NCI-H1105 treated with DMSO at 0.1 percent for 48 hours (cell line): ENCODE measurements around the gene CDAN1.
"Not testable (repeated sequence)": the region's sequence is repeated elsewhere in the genome, so short reads cannot be mapped to it uniquely, and the experiment has no call there.

Source experiments
- DNase-seq: peaks from one replicate; lab custom pipeline; 2025; lab: John Stamatoyannopoulos, UW

Gene CDAN1

GRCh38 chr15:42707068-42707467 lies 29.9 kb downstream of the CDAN1 start:
- DNase-seq: no peak

- DNase-seq: no peak
Measured at GRCh38 chr15:42705336-42705735, 31.6 kb downstream of the CDAN1 start.

- peak; percentile 49 for DNase-seq
Measured at GRCh38 chr15:42704492-42704926, 32.4 kb downstream of the CDAN1 start.

DNA sequence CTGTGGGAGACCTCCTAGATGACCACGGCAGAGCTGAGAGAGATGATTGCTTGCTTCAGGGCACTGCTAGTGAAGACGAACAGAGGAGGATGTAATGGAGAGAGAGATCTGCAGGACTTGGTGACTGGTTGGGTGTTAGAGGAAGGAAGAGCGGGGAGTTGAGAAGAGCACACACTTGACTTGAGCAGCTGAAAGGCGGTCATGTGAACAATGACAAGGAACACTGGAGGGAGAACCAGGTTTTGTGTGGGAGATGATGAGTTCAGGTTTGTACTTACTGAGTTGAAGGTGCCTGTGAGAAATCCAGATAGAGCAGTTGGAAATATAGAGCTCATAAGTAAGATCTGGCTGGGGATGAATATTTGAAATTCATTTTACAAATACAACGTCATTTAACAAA lies 40.3 kb downstream of the CDAN1 start:
- no peak for DNase-seq

- DNase-seq: no peak
Measured at GRCh38 chr15:42695527-42696071, 41.3 kb downstream of the CDAN1 start.

GRCh38 chr15:42694398-42694797 lies 42.5 kb downstream of the CDAN1 start:
- no peak for DNase-seq

- no peak for DNase-seq
Measured at GRCh38 chr15:42693942-42694341, 43.0 kb downstream of the CDAN1 start.

- no peak for DNase-seq
Measured at GRCh38 chr15:42693496-42693895, 43.4 kb downstream of the CDAN1 start.

DNA sequence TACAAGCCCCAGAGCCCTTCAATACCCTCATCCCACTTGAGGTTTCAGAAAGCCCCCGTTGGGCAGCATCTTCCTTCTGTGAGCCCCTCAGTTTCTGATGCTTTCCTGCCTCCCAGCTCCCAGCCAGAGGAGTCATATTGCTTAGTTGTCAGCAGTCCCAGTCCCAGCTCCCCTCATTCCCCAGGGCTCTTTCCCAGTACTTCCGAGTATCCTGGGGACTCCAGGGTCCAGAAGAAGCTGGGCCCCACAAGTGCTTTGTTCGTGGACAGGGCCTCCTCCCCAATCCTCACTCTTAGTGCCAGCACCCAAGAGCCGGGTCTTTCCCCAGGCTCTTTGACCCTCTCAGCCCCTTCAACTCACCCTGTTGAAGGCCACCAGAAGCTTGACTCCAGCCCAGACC lies 43.9 kb downstream of the CDAN1 start:
- DNase-seq: no peak

DNA sequence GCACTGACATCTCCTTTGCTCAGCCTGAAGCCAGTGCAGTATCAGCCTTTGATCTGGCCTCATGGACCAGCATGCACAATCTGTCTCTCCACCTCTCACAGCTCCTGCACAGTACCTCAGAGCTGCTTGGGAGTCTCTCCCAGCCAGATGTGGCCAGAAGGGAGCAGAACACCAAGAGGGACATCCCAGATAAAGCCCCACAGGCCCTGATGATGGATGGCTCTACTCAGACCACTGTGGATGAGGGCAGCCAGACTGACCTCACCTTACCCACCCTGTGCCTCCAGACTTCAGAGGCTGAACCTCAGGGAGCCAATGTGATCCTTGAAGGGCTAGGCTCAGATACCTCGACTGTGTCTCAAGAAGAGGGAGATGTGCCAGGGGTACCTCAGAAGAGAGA lies 44.4 kb downstream of the CDAN1 start:
- DNase-seq: no peak

DNA sequence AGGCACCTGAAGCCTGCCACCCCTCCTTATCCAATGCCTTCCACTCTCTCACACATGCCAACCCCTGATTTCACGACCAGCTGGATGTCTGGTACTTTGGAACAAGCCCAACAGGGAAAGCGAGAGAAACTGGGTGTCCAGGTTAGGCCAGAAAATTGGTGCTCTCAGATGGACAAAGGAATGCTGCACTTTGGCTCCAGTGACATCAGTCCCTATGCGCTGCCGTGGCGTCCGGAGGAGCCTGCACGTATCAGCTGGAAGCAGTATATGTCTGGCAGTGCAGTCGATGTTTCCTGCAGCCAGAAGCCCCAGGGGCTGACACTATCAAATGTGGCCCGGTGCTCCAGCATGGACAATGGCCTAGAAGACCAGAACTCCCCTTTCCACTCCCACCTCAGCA lies 45.2 kb downstream of the CDAN1 start:
- no peak for DNase-seq

DNA sequence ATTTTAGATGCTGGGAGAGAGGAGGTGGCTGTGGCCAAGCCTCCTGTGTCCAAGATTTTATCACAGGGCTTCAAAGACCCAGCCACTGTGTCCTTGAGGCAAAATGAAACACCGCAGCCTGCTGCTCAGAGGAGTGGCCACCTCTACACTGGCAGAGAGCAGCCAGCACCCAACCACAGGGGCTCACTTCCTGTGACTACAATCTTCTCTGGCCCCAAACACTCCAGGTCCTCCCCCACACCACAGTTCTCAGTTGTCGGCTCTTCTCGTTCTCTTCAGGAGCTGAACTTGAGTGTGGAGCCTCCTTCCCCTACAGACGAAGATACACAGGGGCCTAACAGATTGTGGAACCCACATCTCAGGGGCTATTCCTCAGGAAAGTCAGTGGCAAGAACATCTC lies 45.6 kb downstream of the CDAN1 start:
- DNase-seq: no peak

- DNase-seq: no peak
Measured at GRCh38 chr15:42688301-42688700, 48.6 kb downstream of the CDAN1 start.

- no peak for DNase-seq
Measured at GRCh38 chr15:42687740-42688139, 49.2 kb downstream of the CDAN1 start.

GRCh38 chr15:42686281-42686680 lies 50.6 kb downstream of the CDAN1 start:
- DNase-seq: no peak

DNA sequence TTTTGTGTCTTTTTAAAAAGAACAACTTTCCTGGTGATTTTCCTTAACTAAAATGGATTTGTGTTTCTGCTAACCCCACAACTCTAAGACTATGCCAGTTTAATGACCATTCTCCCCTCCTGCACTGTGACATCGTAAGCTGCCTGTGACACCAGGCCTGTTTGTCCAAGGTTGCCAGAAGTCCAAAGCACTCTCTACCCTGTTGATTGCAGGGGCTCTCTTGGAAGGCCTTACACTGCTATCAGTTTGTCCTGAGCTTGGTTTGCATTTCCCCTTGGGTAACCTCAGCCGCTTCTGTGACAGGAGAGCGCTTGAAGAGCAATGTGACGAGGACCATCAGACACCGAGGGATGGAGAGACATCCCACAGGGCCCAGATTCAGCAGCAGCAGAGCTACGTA lies 55.8 kb downstream of the CDAN1 start:
- no peak for DNase-seq

DNA sequence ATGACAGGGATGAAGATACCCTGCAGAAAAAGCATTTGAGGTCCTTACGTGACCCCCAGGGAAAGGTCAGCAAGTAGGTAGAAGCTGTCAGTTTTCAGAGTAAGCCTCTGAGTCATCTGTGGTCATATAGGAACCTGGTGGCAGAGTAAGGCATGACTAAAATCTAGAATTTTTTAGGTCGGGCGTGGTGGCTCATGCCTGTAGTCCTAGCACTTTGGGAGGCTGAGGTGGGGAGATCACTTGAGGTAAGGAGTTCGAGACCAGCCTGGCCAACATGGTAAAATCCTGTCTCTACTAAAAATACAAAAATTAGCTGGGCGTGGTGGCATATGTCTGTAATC lies 56.8 kb downstream of the CDAN1 start:
- DNase-seq: not testable (repeated sequence)

DNA sequence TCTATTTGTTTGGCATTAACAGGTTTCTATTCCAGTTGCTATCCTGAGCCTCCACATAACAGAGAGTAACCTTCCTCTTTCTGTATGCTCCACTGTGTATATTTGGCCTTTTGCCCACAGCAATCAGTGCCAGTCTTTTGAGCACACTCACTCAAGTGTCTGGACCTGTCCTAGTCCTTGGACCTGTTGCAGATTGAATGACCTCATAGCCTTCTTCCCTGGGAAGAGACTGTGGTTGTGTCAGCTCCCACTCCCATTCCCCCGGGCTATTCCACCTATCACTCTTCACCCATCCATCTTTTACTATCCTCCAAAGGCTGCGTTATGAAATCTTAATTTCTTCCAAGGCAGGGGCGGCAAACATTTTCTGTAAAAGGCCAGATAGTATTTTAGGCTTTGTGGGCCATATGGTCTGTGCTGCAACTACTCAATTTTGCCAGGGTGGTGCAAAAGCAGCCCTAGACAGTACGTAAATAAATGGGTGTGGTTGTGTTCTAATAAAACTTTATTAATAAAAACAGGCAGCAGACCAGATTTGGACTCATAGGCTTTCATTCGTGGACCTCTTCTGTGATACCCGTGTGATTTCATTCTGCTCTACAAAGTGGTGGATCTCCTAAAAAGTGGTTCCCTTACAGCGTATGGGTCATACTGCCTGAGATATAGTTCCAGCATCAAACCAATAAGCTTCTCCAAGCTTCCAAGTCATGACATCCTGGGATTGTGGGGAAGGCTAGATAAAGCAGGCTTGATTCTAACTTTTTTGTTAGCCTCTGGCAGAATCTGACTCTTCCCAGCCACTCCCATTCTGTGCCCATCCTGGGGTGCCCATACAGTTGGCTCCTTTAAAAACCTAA lies 57.4 kb downstream of the CDAN1 start:
- no peak for DNase-seq

DNA sequence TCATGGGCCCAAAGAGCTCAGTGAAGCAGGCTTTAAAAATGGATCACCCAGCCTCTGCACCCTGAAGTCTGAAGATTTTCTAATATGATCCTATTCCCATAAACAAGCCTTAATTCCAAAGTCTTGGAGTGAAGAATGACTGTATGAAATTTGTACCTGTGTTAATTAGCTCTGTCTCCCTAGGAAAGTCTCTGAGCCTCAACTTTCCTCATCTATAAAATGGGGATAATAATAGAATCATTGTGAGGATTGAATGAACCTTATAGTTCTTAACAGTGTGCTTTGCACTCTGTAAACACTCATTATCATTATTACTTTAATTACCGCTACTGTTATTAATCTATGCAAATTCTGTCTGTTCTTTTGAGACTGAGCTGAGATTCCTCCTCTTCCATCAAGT lies 61.9 kb downstream of the CDAN1 start:
- no peak for DNase-seq

- no peak for DNase-seq
Measured at GRCh38 chr15:42674472-42674871, 62.5 kb downstream of the CDAN1 start.
